HG03469 (cell line): Measurements from ENCODE around the gene COA6.

Experiments
- ATAC-seq: cut with Tn5 transposase; IDR thresholded peaks from one replicate; pipeline ENCODE4 v1.9.1; 2021; ENCODE audit warnings: mild to moderate bottlenecking, moderate library complexity, moderate number of reproducible peaks; ENCODE audit not compliant: unreplicated experiment

COA6 gene, protein sequence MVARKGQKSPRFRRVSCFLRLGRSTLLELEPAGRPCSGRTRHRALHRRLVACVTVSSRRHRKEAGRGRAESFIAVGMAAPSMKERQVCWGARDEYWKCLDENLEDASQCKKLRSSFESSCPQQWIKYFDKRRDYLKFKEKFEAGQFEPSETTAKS

GRCh38 chr1:234373064-234373958 lies at the start of gene COA6:
Gene COA6 (plus strand): TSS chr1:234373456. CDS start chr1:234373467, 11 bp downstream.
- ATAC-seq = peak; percentile 72

DNA sequence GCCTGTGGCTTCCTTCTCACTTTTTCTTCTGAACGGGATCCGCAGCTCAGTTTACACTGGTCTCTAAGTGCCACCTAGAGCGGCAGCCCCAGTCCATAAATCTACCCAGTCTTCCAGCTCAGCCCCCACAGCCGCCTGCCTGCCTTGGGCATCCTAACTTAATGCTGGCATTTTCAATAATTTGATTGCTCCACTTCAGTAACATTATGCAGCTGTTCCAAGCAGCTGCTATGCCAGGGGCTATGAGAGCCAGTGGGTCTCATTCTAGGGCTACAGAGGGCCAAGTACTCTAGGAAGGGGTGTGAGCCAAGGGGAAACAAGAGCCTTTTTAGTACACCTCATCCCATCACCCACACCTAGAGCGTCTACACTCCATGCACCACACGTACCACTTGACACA lies 48.4 kb upstream of the COA6 start:
- no peak for ATAC-seq

- no peak for ATAC-seq
These were observed 47.3 kb upstream of the COA6 start for GRCh38 chr1:234325878-234326496.

- ATAC-seq = no peak
These were observed 46.5 kb upstream of the COA6 start for GRCh38 chr1:234326497-234327366.

DNA sequence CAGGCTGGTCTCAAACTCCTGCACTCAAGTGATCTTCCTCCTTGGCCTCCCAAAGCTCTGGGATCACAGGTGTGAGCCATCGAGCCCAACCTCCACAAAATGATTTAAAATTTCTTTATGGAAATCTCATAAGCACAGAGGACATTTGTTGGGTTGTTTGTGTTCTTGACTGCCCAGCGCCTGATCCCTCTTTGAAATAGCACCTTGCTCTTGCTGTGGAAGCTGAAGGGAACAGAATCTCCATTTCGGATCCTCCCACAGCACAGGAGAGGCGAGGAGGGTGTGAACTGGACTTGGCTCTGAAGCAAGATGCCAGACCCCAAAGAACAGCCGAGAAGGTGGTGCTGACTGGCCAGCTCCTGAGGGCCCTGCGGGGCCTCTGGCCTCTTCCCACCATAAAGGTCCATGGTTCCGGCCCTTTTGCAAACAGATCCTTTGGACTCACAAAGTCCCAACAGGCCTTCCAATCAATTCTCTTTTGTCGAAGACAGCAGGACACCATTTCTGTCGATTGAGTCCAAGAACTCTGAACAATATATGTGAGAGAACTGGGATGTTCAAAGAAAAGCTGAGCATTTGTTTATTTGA lies 45.6 kb upstream of the COA6 start:
- no peak for ATAC-seq

GRCh38 chr1:234330843-234331215 lies 42.4 kb upstream of the COA6 start:
- no peak for ATAC-seq

DNA sequence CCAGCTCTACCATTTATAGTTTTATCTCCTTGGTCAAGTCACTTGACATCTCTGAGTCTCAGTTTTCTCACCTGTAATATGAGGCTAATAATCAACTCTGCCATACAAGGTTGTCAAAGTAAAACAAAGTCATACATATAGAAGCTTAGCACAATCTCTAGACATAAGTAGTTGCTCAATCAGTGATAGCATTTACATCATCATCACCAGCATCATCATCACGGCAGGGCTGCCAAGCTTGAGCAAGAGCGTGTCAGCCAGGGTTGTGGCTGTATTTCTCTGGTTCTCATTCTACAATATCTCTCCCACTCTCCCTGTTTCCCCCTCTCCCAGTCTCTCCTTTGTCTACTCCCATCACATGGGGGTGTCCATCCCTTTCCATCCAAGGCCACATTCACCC lies 41.7 kb upstream of the COA6 start:
- ATAC-seq = no peak

- ATAC-seq = no peak
These were observed 36.9 kb upstream of the COA6 start for GRCh38 chr1:234336359-234336758.

- ATAC-seq = no peak
These were observed 36.0 kb upstream of the COA6 start for GRCh38 chr1:234337233-234337632.

DNA sequence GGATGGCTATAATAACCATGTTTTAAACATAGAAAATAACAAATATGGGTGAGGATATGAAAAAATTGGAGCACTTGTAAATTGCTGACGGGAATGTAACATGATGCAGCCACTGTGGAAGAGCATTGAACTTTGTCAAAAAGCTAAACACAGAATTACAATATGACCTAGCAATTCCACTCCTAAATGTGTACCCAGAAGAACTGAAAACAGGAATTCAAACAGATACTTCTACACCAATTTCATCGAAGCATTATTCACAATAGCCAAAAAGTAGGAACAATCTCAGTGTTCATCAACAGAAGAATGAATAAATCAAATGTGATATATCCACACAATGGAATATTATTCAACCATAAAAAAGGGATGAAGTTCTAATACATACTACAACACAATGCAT lies 32.7 kb upstream of the COA6 start:
- no peak for ATAC-seq

DNA sequence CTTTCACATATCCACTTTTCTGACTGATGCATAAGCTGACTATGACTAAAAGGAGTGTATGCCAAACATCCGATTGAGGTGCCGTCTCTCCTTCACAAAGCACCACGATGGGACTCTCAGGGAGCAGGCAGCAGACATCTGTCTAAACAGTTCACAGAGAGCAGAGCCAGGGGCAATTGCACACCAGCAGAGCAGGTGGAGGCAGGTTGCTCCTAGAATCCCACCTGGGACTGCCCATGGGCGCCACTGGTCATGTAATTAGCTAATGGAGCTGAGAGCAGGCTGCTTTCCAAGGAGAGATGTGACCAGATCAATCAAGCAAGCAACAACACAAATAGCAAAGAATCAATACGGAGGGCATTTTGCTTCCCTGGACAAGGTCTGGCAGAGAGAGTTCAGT lies 30.5 kb upstream of the COA6 start:
- no peak for ATAC-seq

GRCh38 chr1:234345237-234345636 lies 28.0 kb upstream of the COA6 start:
- ATAC-seq = no peak

- ATAC-seq = no peak
These were observed 24.3 kb upstream of the COA6 start for GRCh38 chr1:234348964-234349363.

- no peak for ATAC-seq
These were observed 17.3 kb upstream of the COA6 start for GRCh38 chr1:234355782-234356510.

DNA sequence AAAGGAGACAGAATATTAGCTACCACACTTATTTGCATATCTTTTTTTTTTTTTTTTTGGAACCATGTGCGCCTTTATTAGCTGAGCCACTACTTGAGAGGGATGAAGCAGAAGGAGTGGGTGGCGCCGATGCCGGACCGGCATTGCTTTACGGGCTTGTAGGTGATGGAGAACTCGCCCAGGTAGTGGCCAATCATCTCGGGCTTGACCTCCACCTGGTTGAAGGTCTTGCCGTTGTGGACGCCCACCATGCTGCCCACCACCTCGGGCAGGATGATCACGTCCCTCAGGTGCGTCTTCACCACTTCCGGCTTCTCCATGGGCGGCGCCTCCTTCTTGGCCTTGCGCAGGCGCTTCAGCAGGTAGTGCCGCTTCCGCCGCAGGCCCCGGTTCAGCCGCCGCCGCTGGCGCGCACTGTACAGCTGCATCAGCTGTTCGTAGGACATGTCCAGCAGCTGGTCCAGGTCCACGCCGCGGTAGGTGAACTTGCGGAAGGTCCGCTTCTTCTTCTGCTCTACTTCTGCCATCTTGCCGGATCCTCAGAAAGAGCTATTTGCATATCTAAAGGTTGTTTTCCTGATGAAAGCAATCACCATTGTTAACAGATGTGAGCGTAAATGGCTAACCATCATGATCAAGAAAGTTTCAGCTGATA lies 16.5 kb upstream of the COA6 start:
- peak; percentile 80 for ATAC-seq

- no peak for ATAC-seq
These were observed 15.4 kb upstream of the COA6 start for GRCh38 chr1:234357831-234358230.

DNA sequence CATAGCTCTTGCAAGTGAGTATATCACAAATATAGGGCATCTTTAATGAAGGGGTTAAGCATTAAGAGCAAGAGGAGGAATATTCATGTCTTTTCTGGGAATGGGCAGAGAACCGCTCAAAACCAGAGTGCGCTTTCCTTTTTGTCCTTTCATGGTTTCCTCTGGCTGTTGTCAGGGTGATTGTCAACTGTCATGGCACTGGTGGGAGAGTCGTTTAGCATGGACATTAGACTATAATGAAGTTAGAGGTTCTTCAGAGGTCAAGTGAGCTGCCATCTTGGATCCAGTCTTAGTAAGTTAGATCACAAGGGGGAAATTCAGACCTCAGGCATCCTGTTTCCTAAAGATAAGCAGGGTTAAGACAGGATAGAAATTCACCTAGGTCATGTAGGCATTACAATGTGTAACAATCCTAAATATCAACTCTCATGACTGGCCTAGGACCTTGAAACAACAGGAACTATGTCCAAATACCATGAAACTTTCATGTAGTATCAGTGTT lies 12.1 kb upstream of the COA6 start:
- no peak for ATAC-seq

- no peak for ATAC-seq
These were observed 10.7 kb upstream of the COA6 start for GRCh38 chr1:234362558-234362957.

- no peak for ATAC-seq
These were observed 4.8 kb upstream of the COA6 start for GRCh38 chr1:234368320-234369032.
